Stomach smooth muscle (tissue), 2 donors: ENCODE results near the gene MRPL28.
A peak's percentile ranks its signal among the peaks of the same experiment; 100 is the strongest.

Experiments
- H3K27ac ChIP-seq: one replicate; pipeline ENCODE4 v1.7.0; 2013; ENCODE audit warnings: mild to moderate bottlenecking, low read length, inconsistent platforms
- H3K27me3 ChIP-seq, 2 donors: one replicate each; pipeline ENCODE4 v1.7.0; 2013; ENCODE audit warnings: low read length in 2 of 2; ENCODE audit not compliant: insufficient read depth in 2 of 2, control insufficient read depth in 1 of 2
- H3K36me3 ChIP-seq, 2 donors: one replicate each; pipeline ENCODE4 v1.7.0; 2013; ENCODE audit warnings: low read length in 2 of 2; ENCODE audit not compliant: control insufficient read depth in 2 of 2, insufficient read depth in 2 of 2
- H3K4me1 ChIP-seq: one replicate; pipeline ENCODE4 v1.7.0; 2013; ENCODE audit warnings: low read length; ENCODE audit not compliant: control insufficient read depth, insufficient read depth
- H3K4me3 ChIP-seq, 2 donors: one replicate each; pipeline ENCODE4 v1.7.0; 2013; ENCODE audit warnings: low read length in 2 of 2
- H3K9ac ChIP-seq, 2 donors: one replicate each; pipeline ENCODE4 v1.7.0; 2013; ENCODE audit warnings: low read length in 2 of 2, mild to moderate bottlenecking in 1 of 2
- H3K9me3 ChIP-seq, 2 donors: one replicate each; pipeline ENCODE4 v1.7.0; 2013; ENCODE audit warnings: low read length in 2 of 2; ENCODE audit not compliant: control insufficient read depth in 2 of 2
- donor health status: healthy.
- donor health status: Pancreatic carcinoma.

The MRPL28 gene

GRCh38 chr16:371515-372301, 1.4 kb upstream of the MRPL28 start:
- Histone ChIP-seq H3K27me3 (no peaks in the 10 kb centered on the region), H3K27ac (no peak overlapping the region), H3K36me3 (peaks cover 30 to 37% of the 10 kb centered on the region in 2 donors), H3K4me1 (peaks cover 13% of the 10 kb centered on the region), H3K9ac (no peak overlapping the region), H3K9me3 (no peaks in the 10 kb centered on the region), H3K4me3 (no peak overlapping the region)

- H3K9me3 ChIP-seq, result no peaks in the 10 kb centered on the region
- peaks cover 13% of the 10 kb centered on the region for H3K4me1 ChIP-seq
- peak overlapping the region; percentile 53 for H3K27ac ChIP-seq
- H3K27me3 ChIP-seq, result no peaks in the 10 kb centered on the region
- peaks cover 34 to 39% of the 10 kb centered on the region in 2 donors for H3K36me3 ChIP-seq
- peak overlapping the region; percentile 55 to 62 for H3K9ac ChIP-seq
- no peak overlapping the region for H3K4me3 ChIP-seq
These were observed 709 bp upstream of the MRPL28 start for GRCh38 chr16:370979-371514.

- Histone ChIP-seq H3K4me1 (peaks cover 13% of the 10 kb centered on the region), H3K36me3 (peaks cover 31 to 36% of the 10 kb centered on the region in 2 donors), H3K9ac (peak overlapping the region; percentile 15 to 58), H3K27me3 (peaks cover 0 to under 1% of the 10 kb centered on the region in 2 donors), H3K27ac (no peak overlapping the region), H3K4me3 (peak overlapping the region in 1 of 2 donors; percentile 61), H3K9me3 (no peaks in the 10 kb centered on the region)
These were observed 387 bp downstream of the MRPL28 start for GRCh38 chr16:369866-370436.

- peak overlapping the region in 1 of 2 donors; percentile 58 for H3K9ac ChIP-seq
- peaks cover 27 to 33% of the 10 kb centered on the region in 2 donors for H3K36me3 ChIP-seq
- H3K27me3 ChIP-seq, result peaks cover 3 to 6% of the 10 kb centered on the region in 2 donors
These were observed 968 bp downstream of the MRPL28 start for GRCh38 chr16:369275-369865.

GRCh38 chr16:368388-369158, 1.8 kb downstream of the MRPL28 start:
- Histone ChIP-seq H3K9me3 (no peaks in the 10 kb centered on the region), H3K36me3 (peaks cover 27 to 31% of the 10 kb centered on the region in 2 donors), H3K4me1 (peaks cover 13% of the 10 kb centered on the region), H3K9ac (no peak overlapping the region), H3K4me3 (no peak overlapping the region), H3K27me3 (peaks cover 4 to 7% of the 10 kb centered on the region in 2 donors), H3K27ac (no peak overlapping the region)

More at GRCh38 chr16:369275-369865, 968 bp downstream of the MRPL28 start:
- Histone ChIP-seq H3K27ac (no peak overlapping the region), H3K4me3 (peak overlapping the region in 1 of 2 donors; percentile 61), H3K4me1 (peaks cover 13% of the 10 kb centered on the region), H3K9me3 (no peaks in the 10 kb centered on the region)

- Histone ChIP-seq H3K9me3 (no peaks in the 10 kb centered on the region), H3K27me3 (peaks cover 7 to 9% of the 10 kb centered on the region in 2 donors), H3K4me1 (peaks cover 13% of the 10 kb centered on the region), H3K27ac (no peak overlapping the region), H3K4me3 (no peak overlapping the region), H3K36me3 (peaks cover 23 to 30% of the 10 kb centered on the region in 2 donors), H3K9ac (no peak overlapping the region)
These were observed 2.9 kb downstream of the MRPL28 start for GRCh38 chr16:367333-367903.

GRCh38 chr16:366476-366875, 3.9 kb downstream of the MRPL28 start:
- no peak overlapping the region for H3K27ac ChIP-seq
- H3K4me3 ChIP-seq, result no peak overlapping the region
- H3K4me1 ChIP-seq, result peaks cover 13% of the 10 kb centered on the region
- no peaks in the 10 kb centered on the region for H3K9me3 ChIP-seq
- H3K9ac ChIP-seq, result no peak overlapping the region
- H3K27me3 ChIP-seq, result peaks cover 9 to 10% of the 10 kb centered on the region in 2 donors
- H3K36me3 ChIP-seq, result peaks cover 19 to 24% of the 10 kb centered on the region in 2 donors

- Histone ChIP-seq H3K4me1 (peaks cover 6% of the 10 kb centered on the region), H3K27ac (no peak overlapping the region), H3K4me3 (no peak overlapping the region), H3K9ac (no peak overlapping the region), H3K27me3 (peaks cover 9 to 10% of the 10 kb centered on the region in 2 donors), H3K36me3 (peaks cover 18 to 23% of the 10 kb centered on the region in 2 donors), H3K9me3 (no peaks in the 10 kb centered on the region)
These were observed 5.5 kb downstream of the MRPL28 start for GRCh38 chr16:364595-365491.

GRCh38 chr16:363766-364490, 6.4 kb downstream of the MRPL28 start:
- Histone ChIP-seq H3K9ac (no peak overlapping the region), H3K27me3 (peaks cover 9 to 10% of the 10 kb centered on the region in 2 donors), H3K9me3 (no peaks in the 10 kb centered on the region), H3K36me3 (peaks cover 16 to 23% of the 10 kb centered on the region in 2 donors), H3K4me3 (no peak overlapping the region), H3K27ac (no peak overlapping the region), H3K4me1 (no peaks in the 10 kb centered on the region)
